Upper lobe of left lung (tissue), 4 donors: ENCODE measurements around the gene GJA5.

ENCODE experiments used
- POLR2A ChIP-seq, 4 donors: fragments of 450-650 bp; IDR thresholded peaks; one replicate each; pipeline ENCODE4 v1.5.1; 2016 to 2017; ENCODE audit warnings: antibody characterized with exemption in 4 of 4, mild to moderate bottlenecking in 2 of 4
- TF ChIP-seq, protein P1 (sequence below), 6 experiments: fragments of 450-650 bp in 4 of 6; fragments of 200-600 bp in 2 of 6; sonication (generic) in 2 of 6; IDR thresholded peaks; one replicate each; pipeline ENCODE4 v1.5.1; 2016 to 2019; ENCODE audit warnings: antibody characterized with exemption in 6 of 6

DNA sequence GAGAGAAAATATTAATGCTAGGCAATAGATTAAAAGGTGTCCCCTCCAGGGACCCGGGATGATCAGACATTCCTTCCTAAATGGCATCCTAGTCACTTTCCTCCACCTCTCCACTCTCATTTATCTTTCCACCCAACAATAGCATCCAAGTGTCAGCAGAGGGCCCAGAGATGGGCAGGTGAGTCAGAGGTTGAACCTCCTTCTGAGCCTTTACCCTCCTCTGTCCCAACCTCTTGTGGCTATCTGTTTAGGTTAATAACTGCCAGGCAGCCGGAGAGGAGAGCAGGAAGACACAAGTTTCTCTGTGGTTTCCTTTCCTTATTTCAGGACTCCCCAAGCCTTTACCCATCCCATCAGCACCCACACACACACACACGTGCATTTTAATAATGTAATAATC lies 4.1 kb downstream of the GJA5 start:
- TF ChIP-seq, protein P1, sequence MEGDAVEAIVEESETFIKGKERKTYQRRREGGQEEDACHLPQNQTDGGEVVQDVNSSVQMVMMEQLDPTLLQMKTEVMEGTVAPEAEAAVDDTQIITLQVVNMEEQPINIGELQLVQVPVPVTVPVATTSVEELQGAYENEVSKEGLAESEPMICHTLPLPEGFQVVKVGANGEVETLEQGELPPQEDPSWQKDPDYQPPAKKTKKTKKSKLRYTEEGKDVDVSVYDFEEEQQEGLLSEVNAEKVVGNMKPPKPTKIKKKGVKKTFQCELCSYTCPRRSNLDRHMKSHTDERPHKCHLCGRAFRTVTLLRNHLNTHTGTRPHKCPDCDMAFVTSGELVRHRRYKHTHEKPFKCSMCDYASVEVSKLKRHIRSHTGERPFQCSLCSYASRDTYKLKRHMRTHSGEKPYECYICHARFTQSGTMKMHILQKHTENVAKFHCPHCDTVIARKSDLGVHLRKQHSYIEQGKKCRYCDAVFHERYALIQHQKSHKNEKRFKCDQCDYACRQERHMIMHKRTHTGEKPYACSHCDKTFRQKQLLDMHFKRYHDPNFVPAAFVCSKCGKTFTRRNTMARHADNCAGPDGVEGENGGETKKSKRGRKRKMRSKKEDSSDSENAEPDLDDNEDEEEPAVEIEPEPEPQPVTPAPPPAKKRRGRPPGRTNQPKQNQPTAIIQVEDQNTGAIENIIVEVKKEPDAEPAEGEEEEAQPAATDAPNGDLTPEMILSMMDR (IDR thresholded peaks at IDR 0.05) = no peak
- no peak for TF ChIP-seq POLR2A (IDR thresholded peaks at IDR 0.05)
